WERI-Rb-1 (cell line): ENCODE measurements around the gene NLGN1.

Experiments
- DNase-seq: peaks from one replicate; pipeline ENCODE4 v3.0.0-alpha.2; 2020
- H3K27ac ChIP-seq: fragments of 250-450 bp; sonication (Bioruptor Pico); 2 replicates; pipeline ENCODE4 v1.5.1; 2020; ENCODE audit warnings: mild to moderate bottlenecking, moderate library complexity
- H3K27me3 ChIP-seq: fragments of 250-450 bp; sonication (Bioruptor Pico); 2 replicates; pipeline ENCODE4 v1.5.1; 2021; ENCODE audit warnings: mild to moderate bottlenecking, low read depth, moderate library complexity; ENCODE audit not compliant: insufficient read depth, severe bottlenecking
- H3K36me3 ChIP-seq: fragments of 250-450 bp; sonication (Bioruptor Pico); 2 replicates; pipeline ENCODE4 v1.5.1; 2020; ENCODE audit warnings: mild to moderate bottlenecking, moderate library complexity
- H3K4me3 ChIP-seq: 2 replicates; pipeline ENCODE4 v1.5.1; 2011; ENCODE audit warnings: low read depth, mild to moderate bottlenecking, control low read depth, low read length
- H3K9me3 ChIP-seq: fragments of 250-450 bp; sonication (Bioruptor Pico); 2 replicates; pipeline ENCODE4 v1.5.1; 2021; ENCODE audit warnings: mild to moderate bottlenecking, moderate library complexity; ENCODE audit not compliant: severe bottlenecking
- CTCF ChIP-seq: IDR thresholded peaks from 2 replicates; pipeline ENCODE4 v1.5.1; 2011; ENCODE audit warnings: low read depth, mild to moderate bottlenecking, control low read depth, inconsistent platforms, low read length

The NLGN1 gene

GRCh38 chr3:174268586-174268985 is 871.0 kb downstream of the NLGN1 start:
- DNase-seq, result no peak
- no peak for TF ChIP-seq CTCF
- Histone ChIP-seq H3K9me3 (no peaks in the 10 kb centered on the region), H3K36me3 (no peaks in the 10 kb centered on the region), H3K27ac (no peak overlapping the region), H3K4me3 (no peak overlapping the region), H3K27me3 (no peaks in the 10 kb centered on the region)

- Histone ChIP-seq H3K4me3 (no peak overlapping the region), H3K27ac (no peak overlapping the region), H3K36me3 (no peaks in the 10 kb centered on the region), H3K9me3 (no peaks in the 10 kb centered on the region), H3K27me3 (no peaks in the 10 kb centered on the region)
- no peak for TF ChIP-seq CTCF
- DNase-seq, result no peak
Measured at GRCh38 chr3:174270841-174271240, 873.3 kb downstream of the NLGN1 start.

- DNase-seq, result no peak
- no peaks in the 10 kb centered on the region for H3K27me3 ChIP-seq
- TF ChIP-seq CTCF, result no peak
- no peak overlapping the region for H3K27ac ChIP-seq
- no peaks in the 10 kb centered on the region for H3K9me3 ChIP-seq
- no peaks in the 10 kb centered on the region for H3K36me3 ChIP-seq
- no peak overlapping the region for H3K4me3 ChIP-seq
Measured at GRCh38 chr3:174275336-174275735, 877.8 kb downstream of the NLGN1 start.

- no peak overlapping the region for H3K4me3 ChIP-seq
- no peaks in the 10 kb centered on the region for H3K9me3 ChIP-seq
- H3K36me3 ChIP-seq, result no peaks in the 10 kb centered on the region
- no peak overlapping the region for H3K27ac ChIP-seq
- DNase-seq, result no peak
- no peaks in the 10 kb centered on the region for H3K27me3 ChIP-seq
- no peak for TF ChIP-seq CTCF
Measured at GRCh38 chr3:174276826-174277225, 879.3 kb downstream of the NLGN1 start.

- no peak for DNase-seq
- Histone ChIP-seq H3K36me3 (no peaks in the 10 kb centered on the region), H3K4me3 (no peak overlapping the region), H3K27ac (no peak overlapping the region), H3K9me3 (no peaks in the 10 kb centered on the region), H3K27me3 (no peaks in the 10 kb centered on the region)
- TF ChIP-seq CTCF, result no peak
Measured at GRCh38 chr3:174278094-174278493, 880.5 kb downstream of the NLGN1 start.

GRCh38 chr3:174280186-174280585 is 882.6 kb downstream of the NLGN1 start:
- no peak overlapping the region for H3K27ac ChIP-seq
- H3K27me3 ChIP-seq, result no peaks in the 10 kb centered on the region
- no peaks in the 10 kb centered on the region for H3K36me3 ChIP-seq
- no peak for DNase-seq
- H3K4me3 ChIP-seq, result no peak overlapping the region
- no peaks in the 10 kb centered on the region for H3K9me3 ChIP-seq
- no peak for TF ChIP-seq CTCF
